HG03575 (cell line): Measurements from ENCODE around the gene ZNF770.

Experiments used
- ATAC-seq: cut with Tn5 transposase; IDR thresholded peaks from one replicate; pipeline ENCODE4 v1.9.1; 2021; ENCODE audit not compliant: unreplicated experiment, insufficient number of reproducible peaks, low FRiP score; ENCODE audit errors: extremely low read depth

Gene ZNF770, protein sequence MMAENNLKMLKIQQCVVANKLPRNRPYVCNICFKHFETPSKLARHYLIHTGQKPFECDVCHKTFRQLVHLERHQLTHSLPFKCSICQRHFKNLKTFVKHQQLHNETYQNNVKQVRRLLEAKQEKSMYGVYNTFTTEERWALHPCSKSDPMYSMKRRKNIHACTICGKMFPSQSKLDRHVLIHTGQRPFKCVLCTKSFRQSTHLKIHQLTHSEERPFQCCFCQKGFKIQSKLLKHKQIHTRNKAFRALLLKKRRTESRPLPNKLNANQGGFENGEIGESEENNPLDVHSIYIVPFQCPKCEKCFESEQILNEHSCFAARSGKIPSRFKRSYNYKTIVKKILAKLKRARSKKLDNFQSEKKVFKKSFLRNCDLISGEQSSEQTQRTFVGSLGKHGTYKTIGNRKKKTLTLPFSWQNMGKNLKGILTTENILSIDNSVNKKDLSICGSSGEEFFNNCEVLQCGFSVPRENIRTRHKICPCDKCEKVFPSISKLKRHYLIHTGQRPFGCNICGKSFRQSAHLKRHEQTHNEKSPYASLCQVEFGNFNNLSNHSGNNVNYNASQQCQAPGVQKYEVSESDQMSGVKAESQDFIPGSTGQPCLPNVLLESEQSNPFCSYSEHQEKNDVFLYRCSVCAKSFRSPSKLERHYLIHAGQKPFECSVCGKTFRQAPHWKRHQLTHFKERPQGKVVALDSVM

DNA sequence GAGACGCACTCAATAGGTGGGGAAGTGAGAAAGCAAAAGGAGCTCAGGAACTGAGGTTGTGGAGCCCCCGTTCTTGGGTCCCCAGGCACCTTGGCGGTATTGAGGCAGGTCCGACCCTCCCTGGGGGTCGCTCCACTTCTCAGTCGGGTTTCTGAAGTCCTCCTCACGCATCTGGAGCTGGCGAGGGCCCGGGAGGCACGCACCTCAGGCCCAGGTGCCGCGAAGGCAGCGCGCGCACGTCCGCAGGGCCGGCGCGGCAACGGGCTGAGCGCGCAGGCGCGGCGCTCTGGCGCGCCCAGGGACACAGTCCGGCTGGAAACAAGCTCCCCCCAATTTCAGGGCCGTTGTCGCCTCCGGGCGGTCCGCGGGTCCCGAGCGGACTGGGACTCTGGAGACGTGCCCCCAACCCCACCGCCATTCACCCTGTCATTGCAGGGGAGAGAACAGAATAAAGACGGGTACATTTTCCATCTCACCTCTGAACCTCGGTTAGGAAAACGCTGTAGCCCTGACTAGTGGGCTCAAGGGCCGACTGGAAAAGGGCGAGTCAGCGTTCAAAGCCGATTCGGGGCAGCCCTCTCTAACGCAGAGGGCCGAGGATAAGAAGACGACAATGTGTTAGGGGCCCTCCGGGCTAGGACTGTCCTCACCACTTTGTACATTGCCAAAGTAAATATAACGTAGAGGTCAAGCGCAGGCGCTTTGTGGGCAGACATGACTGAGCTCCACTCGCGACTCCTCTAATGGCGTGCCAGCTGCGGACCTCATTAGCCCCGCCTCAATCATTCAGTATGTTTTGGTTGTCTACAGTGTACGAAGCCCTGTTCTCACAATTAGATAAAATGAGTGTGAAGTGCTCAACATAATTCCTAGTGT lies at the start of gene ZNF770:
Gene ZNF770 (minus strand): TSS at position 261 of the 876 bp plus-strand sequence. CDS start 4,853 bp downstream, outside the sequence.
- ATAC-seq = peak; percentile 53

DNA sequence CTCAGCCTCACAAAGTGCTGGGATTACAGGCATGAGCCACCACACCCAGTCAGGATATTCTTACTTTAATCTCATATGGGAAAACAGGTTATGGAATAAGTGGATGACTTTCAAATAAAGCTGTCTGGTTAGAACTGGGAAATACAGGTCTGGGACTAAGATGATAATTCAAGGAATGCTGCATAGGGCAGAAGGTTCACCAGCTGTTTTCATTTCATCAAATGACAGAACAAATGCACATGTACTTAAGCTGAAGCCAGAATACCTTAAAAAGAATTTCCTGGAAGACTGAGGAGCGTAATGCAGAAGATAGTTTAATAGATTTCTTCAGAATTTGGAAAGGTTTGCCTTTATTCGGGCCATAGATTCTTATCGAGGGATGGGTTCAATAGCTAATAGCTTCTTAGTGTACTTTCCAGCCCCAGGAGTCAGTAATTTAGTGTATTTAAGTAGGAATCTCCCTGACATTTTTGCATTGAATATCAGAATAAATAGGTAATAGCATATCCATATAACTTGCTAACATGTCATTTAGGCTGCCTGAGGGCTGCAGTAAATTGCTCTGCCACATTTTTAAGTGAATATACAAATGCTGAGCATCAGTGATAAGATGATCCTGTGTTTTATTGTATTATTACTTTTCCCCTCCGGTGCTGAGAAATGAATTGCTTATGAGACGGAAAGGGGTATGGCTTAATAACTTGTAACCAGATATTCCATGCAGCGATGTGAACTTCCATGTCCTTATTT lies 40.3 kb upstream of the ZNF770 start:
- no peak for ATAC-seq

DNA sequence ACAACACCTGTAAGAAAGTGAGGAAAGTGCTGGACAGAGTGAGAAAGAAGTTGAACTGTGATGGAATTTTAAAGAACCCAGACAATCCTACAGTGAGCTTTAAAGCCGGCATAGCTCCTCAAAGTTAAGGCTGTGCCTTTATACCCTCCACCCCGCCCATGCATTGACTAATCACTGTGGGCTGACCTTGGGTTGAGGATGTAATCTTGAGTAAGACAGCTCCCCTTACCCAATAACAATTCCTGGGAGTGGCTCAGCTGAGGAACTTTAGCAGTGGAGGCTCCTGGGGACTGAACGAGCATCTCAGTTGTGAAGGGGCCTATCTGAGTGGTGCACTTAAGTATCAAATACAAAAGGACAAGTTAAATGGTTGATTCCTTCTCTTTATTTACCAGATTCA lies 35.7 kb upstream of the ZNF770 start:
- no peak for ATAC-seq

DNA sequence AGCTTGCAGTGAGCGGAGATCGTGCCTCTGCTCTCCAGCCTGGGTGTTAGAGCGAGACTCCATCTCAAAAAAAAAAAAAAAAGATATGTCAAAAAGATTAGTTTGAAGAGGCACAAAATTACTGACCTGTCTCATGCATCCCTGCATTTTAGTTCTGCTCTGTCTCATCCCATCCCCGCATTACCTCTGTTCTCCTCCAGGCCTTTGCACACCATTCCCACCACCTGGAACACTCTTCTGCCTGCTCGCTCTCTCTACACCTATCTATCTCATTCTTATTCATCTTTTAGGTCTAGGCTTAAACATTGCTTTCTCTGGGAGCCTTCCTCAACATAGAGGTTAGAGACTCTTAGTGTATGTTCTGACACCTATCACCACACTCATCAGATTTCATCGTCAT lies 32.9 kb upstream of the ZNF770 start:
- no peak for ATAC-seq

DNA sequence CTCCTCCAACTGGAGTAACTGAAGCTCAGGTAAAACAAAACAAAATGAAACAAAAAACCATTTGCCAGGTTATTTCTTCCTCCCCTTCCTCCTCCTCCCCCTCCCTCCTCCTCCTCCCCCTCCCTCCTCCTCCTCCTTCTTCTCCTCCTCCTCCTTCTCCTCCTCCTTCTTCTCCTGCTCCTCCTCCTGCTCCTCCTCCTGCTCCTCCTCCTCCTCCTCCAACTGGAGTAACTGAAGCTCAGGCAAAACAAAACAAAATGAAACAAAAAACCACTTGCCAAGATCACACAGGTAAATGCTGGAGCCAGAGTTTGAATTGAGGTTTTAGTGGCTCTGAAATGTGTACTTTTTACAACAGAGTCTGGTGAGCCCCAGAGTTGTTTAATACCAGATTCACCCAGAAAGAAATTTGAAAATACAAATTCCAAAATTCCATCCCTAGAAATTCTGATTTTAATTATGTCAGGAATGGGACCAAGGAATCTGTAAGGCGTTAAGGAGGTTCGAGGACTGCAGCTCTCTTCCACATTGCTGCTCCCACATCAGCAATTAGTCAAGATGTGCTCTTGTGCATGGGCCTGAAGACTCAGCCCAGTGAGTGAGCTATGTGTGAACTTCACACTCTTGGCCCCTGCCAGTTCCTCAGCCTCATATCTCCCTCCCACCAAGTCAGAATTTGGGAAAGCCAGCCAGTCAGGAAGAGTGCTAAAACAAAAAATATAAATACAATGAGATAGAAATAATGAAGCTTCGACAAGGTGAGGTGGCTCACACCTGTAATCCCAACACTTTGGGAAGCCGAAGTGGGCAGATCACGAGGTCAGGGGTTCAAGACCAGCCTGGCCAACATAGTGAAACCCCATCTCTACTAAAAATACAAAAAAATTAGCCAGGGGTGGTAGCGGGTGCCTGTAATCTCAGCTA lies 31.6 kb upstream of the ZNF770 start:
- no peak for ATAC-seq

DNA sequence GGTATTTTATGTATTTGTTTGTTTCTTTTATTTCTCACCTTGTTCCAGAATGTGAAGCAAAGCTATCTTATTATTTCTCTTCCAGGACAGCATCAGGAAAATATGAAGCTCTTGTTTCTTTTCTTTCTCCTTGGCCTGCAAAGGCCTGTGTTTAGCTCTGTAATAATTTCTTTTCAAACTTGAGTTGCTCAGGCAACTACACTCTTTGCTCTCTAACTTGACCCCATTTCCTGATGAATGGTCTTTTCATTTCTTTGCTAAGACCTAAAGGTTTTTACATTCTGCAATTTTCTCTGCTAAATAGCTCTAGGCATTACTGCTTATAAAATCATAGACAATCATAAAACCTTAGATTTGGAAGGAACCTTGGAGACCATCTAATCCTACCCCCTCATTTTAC lies 26.2 kb upstream of the ZNF770 start:
- ATAC-seq = no peak

DNA sequence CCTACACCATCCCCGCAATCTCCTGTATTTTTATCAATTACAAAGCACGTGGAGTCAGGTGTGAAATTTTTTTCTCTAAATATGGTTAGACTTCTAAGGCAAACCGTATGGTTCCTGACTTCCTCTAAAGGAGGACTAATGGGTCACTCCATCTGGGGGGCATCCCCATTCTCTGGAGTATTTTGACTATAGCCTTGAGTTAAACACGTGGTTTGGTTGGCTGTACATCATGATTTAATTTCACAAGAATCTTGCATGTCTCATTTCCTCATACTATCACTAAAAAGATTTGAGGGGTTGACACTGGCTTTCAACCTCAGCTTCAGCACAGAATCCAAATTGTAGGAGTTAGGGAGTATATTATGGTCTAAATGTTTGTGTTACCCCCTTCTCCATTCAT lies 25.3 kb upstream of the ZNF770 start:
- no peak for ATAC-seq

DNA sequence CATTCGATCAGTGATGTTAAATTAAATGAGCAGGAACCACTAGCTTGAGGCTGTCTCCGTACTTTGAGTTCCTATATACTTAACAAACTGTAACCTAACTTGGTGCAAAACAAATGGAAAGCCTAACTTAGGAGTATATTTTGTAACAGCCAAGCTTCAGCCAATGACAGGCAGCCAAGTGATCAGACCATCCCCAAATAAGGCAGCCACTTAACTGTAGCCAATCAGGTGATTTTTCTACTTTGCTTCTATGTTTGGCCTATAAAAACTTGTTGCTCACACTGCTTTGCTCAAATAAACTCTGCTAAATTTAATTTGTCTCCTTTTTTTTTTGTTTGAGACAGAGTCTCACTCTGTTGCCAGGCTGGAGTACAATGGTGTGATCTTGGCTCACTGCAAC lies 19.3 kb upstream of the ZNF770 start:
- ATAC-seq = no peak

DNA sequence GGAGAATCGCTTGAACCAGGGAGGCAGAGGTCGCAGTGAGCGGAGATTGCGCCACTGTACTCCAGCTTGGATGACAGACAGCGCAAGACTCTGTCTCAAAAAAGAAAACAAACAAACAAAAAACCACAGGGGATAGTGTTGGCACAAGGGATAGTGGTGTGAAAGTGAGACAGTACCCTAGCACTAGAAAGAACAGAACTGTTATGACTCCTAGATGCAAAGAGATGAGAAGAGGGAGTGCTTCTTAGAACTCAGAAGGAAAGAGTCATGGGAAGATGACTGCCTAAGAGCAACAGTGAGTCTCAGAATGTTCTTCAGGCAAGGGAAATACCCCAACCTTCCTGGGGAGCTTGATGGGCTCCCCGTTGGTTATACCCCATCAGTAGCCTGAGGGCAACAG lies 17.8 kb upstream of the ZNF770 start:
- ATAC-seq = no peak

DNA sequence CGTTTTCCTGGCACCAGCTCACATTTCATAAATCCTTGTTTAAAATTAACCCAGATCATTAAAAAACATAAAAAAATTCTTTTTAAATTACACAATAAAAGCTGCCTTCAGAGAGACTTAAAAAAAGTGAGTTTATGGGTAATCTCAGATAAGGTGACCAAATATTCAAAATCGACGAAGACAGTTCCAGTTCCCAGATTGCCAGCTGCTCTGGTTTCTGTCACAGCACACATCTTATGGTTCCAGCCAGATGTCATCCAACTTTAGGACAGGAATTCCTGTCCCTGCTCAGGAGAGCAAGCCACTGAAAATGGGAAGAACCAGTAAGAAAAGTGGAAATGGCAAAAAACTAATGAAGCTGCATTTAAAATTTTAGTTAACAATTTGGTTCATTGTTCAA lies 15.8 kb upstream of the ZNF770 start:
- ATAC-seq = no peak

DNA sequence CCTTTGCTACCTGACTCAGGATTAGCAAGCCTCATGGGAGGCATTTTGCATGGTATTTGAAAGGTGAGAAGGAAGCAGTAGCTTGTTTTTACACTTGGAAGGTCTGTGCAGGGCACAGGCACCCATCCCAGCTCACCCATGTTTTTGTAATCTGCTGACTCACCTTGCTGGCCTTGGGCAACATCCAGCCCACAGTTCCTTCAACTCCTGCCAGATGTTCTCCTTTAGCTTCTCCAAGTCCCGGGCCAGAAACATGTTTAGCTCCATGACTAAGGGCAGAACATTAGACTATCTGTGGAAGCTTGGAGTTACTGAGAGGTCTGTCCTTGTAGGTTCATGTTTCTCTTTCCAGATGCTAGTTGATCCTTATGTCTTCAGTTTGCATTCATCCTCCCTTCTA lies 12.4 kb upstream of the ZNF770 start:
- ATAC-seq = no peak

DNA sequence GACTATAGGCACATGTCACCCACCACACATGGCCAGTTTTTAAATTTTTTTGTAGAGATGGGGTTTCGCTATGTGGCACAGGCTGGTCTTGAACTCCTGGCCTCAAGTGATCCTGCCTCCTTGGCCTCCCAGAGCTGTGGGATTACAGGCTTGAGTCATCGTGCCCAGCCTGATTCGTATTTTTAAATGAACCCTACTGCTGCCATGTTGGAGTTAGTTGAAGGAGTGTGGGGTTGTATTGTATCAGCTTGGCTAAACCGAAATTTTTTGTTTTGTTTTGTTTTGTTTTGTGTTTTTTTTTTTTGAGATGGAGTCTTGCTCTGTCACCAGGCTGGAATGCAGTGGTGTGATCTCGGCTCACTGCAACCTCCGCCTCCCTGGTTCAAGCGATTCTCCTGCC lies 11.8 kb upstream of the ZNF770 start:
- no peak for ATAC-seq

DNA sequence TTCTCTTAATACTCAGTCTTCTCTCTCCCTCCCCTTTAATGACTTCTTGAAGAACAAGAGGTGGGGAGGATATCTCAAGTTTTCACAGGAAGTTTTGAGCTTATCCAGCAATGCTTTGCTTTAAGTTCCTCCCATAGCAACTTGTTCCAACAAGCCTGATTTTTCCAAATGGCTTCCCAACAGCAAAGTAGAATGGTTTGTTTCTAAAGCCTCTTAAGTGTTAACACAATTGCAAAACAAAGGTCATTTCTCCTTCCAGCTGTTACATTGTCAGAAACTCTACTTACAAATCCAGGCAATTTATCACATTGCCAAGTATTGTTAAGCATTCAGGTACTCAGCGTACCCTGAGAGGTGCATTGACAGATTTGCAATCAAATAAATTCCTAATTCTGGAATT lies 6.8 kb upstream of the ZNF770 start:
- ATAC-seq = no peak

DNA sequence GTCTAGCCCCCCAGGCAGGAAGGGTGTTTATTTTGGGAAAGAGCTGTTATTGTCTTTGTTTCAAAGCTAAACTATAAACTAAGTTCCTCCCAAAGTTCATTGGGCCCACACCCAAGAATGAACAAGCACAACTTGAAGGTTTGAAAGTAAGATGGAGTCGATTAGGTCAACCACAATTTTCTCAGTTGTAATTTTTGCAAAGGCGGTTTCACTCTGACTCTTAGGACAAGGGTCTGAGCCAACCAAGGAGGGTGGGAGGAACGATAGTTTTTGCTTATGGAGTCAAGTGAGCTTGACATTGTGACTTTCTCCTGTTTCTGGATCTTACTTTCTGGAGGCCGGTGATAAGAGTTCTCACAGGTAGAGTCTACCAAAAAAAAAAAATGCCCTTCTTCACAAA lies 5.8 kb upstream of the ZNF770 start:
- ATAC-seq = peak; percentile 94

DNA sequence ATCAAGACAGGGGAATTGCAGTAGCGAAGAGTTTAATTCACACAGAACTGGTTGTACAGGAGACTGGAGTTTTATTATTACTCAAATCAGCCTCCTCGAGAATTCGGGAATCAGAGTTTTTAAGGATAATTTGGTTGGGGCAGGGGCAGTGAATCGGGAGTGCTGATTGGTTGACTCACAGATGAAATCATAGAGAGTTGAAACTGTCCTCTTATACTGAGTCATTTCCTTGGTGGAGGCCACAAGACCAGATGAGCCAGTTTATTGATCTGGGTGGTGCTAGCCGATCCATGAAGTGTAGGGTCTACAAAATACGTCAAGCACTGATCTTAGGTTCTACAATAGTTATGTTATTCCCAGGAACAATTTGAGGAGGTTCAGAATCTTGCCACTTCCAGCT lies 5.3 kb upstream of the ZNF770 start:
- ATAC-seq = no peak

DNA sequence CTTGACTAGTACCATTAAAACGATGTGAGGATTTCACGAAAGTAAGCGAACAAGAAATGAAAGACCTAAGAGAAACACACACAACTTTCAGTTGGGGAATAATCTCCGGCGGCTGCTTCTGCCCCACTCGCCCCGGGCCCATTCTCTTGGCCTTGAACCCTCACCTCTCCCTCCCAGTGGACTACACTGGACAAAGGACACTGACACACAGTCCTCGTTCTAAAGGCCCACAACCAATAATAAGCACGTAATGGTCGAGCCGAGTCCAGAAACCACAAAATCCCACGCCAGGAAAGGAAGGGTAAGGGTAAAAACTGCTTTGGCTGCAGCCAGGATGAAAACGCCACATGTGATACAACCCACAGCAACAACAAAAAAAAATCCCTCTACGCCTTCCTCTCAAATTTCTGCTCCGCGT lies 469 bp downstream of the ZNF770 start:
- no peak for ATAC-seq

DNA sequence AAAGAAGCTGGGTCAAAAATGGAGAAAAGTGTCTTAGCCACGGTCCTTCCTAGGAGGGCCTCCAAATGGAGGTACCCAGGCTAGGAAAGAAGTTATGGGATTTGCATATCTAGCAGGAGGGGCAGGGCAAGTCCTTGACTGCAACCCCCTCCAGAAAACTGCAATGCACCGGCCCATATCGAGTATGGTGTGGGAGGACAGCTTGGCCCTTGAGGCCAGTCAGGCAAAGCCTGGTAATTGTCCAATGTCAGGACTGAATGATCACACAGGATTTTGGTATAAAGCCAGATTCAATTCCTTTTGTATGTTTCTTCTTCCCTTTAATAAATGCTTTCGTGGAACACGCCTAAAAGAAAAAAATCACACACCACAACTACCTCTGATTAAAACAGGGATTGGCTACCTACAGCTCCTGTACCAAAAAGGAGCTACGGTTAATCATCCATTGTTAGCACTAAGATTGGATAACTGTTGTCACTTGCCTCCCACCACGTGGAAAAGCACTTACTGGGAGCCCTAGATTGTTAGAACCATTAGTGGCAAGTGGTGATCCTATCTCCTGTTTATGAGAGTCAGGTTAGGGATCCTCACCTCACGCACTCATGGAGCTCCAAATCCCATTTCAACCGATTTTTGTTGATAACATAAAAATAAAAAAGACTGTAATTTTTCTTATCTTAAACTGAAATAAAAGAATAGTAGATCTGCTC lies 1.2 kb downstream of the ZNF770 start:
- ATAC-seq = no peak
